Neural cell (in vitro differentiated cells): ENCODE data around the gene JMJD6.

Experiments
- CTCF ChIP-seq: fragments of 450-650 bp; IDR thresholded peaks from 2 replicates; pipeline ENCODE4 v1.5.1; 2014; ENCODE audit warnings: antibody characterized with exemption, mild to moderate bottlenecking, moderate library complexity; ENCODE audit not compliant: poor library complexity, severe bottlenecking
- EP300 ChIP-seq: fragments of 450-650 bp; conservative IDR thresholded peaks from 2 replicates; pipeline ENCODE4 v1.6.1; 2014; ENCODE audit warnings: antibody characterized with exemption, mild to moderate bottlenecking, moderate library complexity; ENCODE audit not compliant: poor library complexity, severe bottlenecking
- EZH2 ChIP-seq: fragments of 200-600, 300-800 bp; shearing (Covaris generic), sonication (generic); IDR thresholded peaks from 2 replicates; pipeline ENCODE4 v1.6.1; 2014; ENCODE audit warnings: antibody characterized with exemption, low read length, borderline replicate concordance, mild to moderate bottlenecking; ENCODE audit not compliant: insufficient read depth, poor library complexity, severe bottlenecking
- MXI1 ChIP-seq: fragments of 450-650 bp; conservative IDR thresholded peaks from 2 replicates; pipeline ENCODE4 v1.6.1; 2014; ENCODE audit warnings: antibody characterized with exemption, mild to moderate bottlenecking; ENCODE audit not compliant: poor library complexity, severe bottlenecking
- POLR2AphosphoS5 ChIP-seq: IDR thresholded peaks from 2 replicates; pipeline ENCODE4 v1.6.1; 2012
- RAD21 ChIP-seq: fragments of 450-650 bp; conservative IDR thresholded peaks from 2 replicates; pipeline ENCODE4 v1.6.1; 2014; ENCODE audit warnings: antibody characterized with exemption, mild to moderate bottlenecking, moderate library complexity
- REST ChIP-seq: IDR thresholded peaks from 2 replicates; pipeline ENCODE4 v1.6.1; 2012; ENCODE audit warnings: borderline replicate concordance
- SMC3 ChIP-seq: fragments of 450-650 bp; conservative IDR thresholded peaks from 2 replicates; pipeline ENCODE4 v1.6.1; 2014; ENCODE audit warnings: antibody characterized with exemption, mild to moderate bottlenecking, moderate library complexity; ENCODE audit not compliant: poor library complexity
- TAF1 ChIP-seq: IDR thresholded peaks from 2 replicates; pipeline ENCODE4 v1.6.1; 2012; ENCODE audit warnings: low read depth

- TF ChIP-seq CTCF, result no peak
- TF ChIP-seq EP300, result no peak
- no peak for TF ChIP-seq POLR2AphosphoS5
- TF ChIP-seq REST, result no peak
- no peak for TF ChIP-seq EZH2
- TF ChIP-seq SMC3, result no peak
- TF ChIP-seq MXI1, result no peak
- no peak for TF ChIP-seq TAF1
- TF ChIP-seq RAD21, result no peak
These were observed 12.1 kb upstream of the JMJD6 start for GRCh38 chr17:76738468-76738850.
